Naive thymus-derived CD4-positive, alpha-beta T cell (primary cell): Measurements from ENCODE around the gene PTPRN2. TPM values are rescaled to one million over a fixed set of nuclear protein-coding genes. Genes with fewer than 3 reads are reported as not detected.

Source experiments
- ATAC-seq: fragments of 150-1000 bp; cut with Tn5 transposase; 2 replicates; pipeline ENCODE4 v1.10.0; 2021; ENCODE audit warnings: mild to moderate bottlenecking, moderate library complexity
- CTCF ChIA-PET: fragments of 350-600 bp; sonication (Branson Sonifier 250); formaldehyde crosslinking; loops from one replicate; lab custom pipeline; 2021; ENCODE audit warnings: antibody characterized with exemption; lab: Charles Lee
- POLR2A ChIA-PET: fragments of 350-600 bp; sonication (Branson Sonifier 250); formaldehyde crosslinking; loops from one replicate; lab custom pipeline; 2021; ENCODE audit warnings: antibody characterized with exemption, inconsistent platforms; lab: Charles Lee
- DNase-seq, 9 donors: peaks; one replicate each; pipeline versions ENCODE4 v3.0.0 to v3.0.0-alpha.2; 2020 to 2022; ENCODE audit warnings: mixed read lengths in 1 of 9
- H3K27ac ChIP-seq: one replicate; pipeline ENCODE4 v1.7.0; 2013; ENCODE audit warnings: mild to moderate bottlenecking, low read depth, low read length, moderate library complexity
- H3K27me3 ChIP-seq, 2 donors: one replicate each; pipeline ENCODE4 v1.7.0; 2013; ENCODE audit warnings: low read length in 2 of 2, mild to moderate bottlenecking in 2 of 2, moderate library complexity in 2 of 2; ENCODE audit not compliant: control insufficient read depth in 2 of 2, insufficient read depth in 2 of 2
- H3K36me3 ChIP-seq, 3 experiments: 1 replicate in 2 of 3; 2 replicates in 1 of 3; pipeline ENCODE4 v1.7.0; 2013; ENCODE audit warnings: low read length in 3 of 3, mild to moderate bottlenecking in 3 of 3, moderate library complexity in 1 of 3; ENCODE audit not compliant: insufficient read depth in 3 of 3, control insufficient read depth in 2 of 3
- H3K4me1 ChIP-seq, 2 donors: one replicate each; pipeline ENCODE4 v1.7.0; 2013; ENCODE audit warnings: low read length in 2 of 2, mild to moderate bottlenecking in 2 of 2, moderate library complexity in 1 of 2; ENCODE audit not compliant: control insufficient read depth in 2 of 2, insufficient read depth in 2 of 2
- H3K4me3 ChIP-seq: 2 replicates; pipeline ENCODE4 v1.7.0; 2013; ENCODE audit warnings: mild to moderate bottlenecking, low read length
- H3K9me3 ChIP-seq, 3 experiments: 1 replicate in 2 of 3; 2 replicates in 1 of 3; pipeline ENCODE4 v1.7.0; 2013; ENCODE audit warnings: low read length in 3 of 3; ENCODE audit not compliant: control insufficient read depth in 2 of 3
- H3K27ac Mint-ChIP-seq, 9 donors: one replicate each; pipeline ENCODE4 v1.8.0; 2020 to 2022; ENCODE audit warnings: mixed read lengths in 9 of 9, mild to moderate bottlenecking in 8 of 9, moderate library complexity in 5 of 9, inconsistent platforms in 2 of 9
- H3K27me3 Mint-ChIP-seq, 5 donors: one replicate each; pipeline ENCODE4 v1.8.0; 2021 to 2022; ENCODE audit warnings: mixed read lengths in 5 of 5, mild to moderate bottlenecking in 1 of 5
- H3K36me3 Mint-ChIP-seq, 5 donors: one replicate each; pipeline ENCODE4 v1.8.0; 2020 to 2022; ENCODE audit warnings: mixed read lengths in 5 of 5, mild to moderate bottlenecking in 3 of 5, inconsistent platforms in 1 of 5
- H3K4me1 Mint-ChIP-seq, 7 donors: one replicate each; pipeline ENCODE4 v1.8.0; 2020 to 2022; ENCODE audit warnings: mixed read lengths in 7 of 7, mild to moderate bottlenecking in 3 of 7, inconsistent platforms in 1 of 7
- H3K4me3 Mint-ChIP-seq, 10 donors: one replicate each; pipeline ENCODE4 v1.8.0; 2020 to 2022; ENCODE audit warnings: mild to moderate bottlenecking in 10 of 10, mixed read lengths in 10 of 10, moderate library complexity in 6 of 10, inconsistent platforms in 2 of 10
- H3K9me3 Mint-ChIP-seq, 11 donors: one replicate each; pipeline ENCODE4 v1.8.0; 2020 to 2022; ENCODE audit warnings: mixed read lengths in 11 of 11, mild to moderate bottlenecking in 4 of 11, inconsistent platforms in 1 of 11, moderate library complexity in 1 of 11
- intact Hi-C, 2 donors: fragments of 100-400 bp; cut with micrococcal nuclease; formaldehyde crosslinking; loops; one replicate each; pipeline ENCODE4 v1.15.1; 2023
- polyA plus RNA-seq, 2 donors: library from polyadenylated mRNA; unstranded; fragments of 300-500 nt; fragmentation: Illumina TruSeq; gene quantifications; one replicate each; pipeline ENCODE4 v1.2.3, GENCODE V29; 2021
- total RNA-seq, 6 experiments: library from RNA in 5 of 6; stranded (reverse) in 5 of 6; gene quantifications; 1 replicate in 5 of 6; 2 replicates in 1 of 6; pipeline ENCODE4 v1.2.3 and lab custom pipeline; 2021 to 2026

Gene PTPRN2
- total and polyA plus RNA-seq, 7 experiments from 2014 or later, result 0.58 to 2.3 (median 1.4) TPM

DNA sequence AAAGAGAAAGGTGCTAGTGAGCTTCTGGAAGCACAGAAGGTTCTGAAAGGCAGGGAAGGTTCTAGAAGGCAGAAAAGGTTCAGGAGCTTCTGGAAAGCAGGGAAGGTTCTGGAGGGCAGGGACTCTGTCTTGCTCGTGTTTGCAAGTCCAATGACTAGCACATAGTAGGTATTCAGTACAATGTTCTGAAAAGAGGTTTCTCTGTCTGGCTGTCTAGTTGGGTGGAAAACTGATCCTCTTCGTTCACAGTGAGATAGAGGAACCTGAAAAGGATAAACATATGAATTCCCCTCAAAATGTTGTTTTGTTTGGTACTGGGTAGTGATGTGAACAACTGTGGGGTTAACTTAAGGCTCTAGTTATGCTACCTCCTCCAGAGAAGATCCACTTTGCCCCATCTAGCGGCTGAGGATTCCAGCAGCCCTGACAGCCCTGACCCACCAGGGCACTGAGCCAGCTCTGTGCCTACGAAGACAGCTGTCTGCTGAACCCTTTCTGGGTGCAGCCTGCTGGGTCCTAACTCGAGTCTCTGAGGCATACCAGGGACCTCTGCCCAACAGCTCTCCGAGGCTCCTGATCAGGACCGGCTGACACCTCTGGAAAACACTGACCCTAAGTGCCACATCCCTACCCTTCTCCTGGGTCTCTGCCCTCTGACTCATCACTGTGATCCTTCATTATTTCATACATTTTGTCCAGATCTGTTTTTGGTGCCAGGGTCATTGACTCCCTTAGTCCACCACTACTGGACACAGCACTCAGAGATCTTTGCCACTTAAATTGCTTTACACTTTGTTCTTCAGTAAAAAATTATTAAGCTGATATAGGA, 15.4 kb downstream of the PTPRN2 start:
- Mint-ChIP-seq H3K36me3 (no peaks in the 10 kb centered on the region), H3K27ac (no peak overlapping the region), H3K9me3 (no peaks in the 10 kb centered on the region), H3K4me3 (no peak overlapping the region), H3K4me1 (peaks cover 0 to 2% (median 0%) of the 10 kb centered on the region in 7 donors), H3K27me3 (peaks cover 18 to 31% (median 21%) of the 10 kb centered on the region in 5 donors)
- CTCF ChIA-PET, result no interaction called here
- no peaks in the 10 kb centered on the region for H3K36me3 ChIP-seq
- POLR2A ChIA-PET, result no interaction called here
- no peak overlapping the region for H3K27ac ChIP-seq
- ATAC-seq (no peak), DNase-seq (no peak)
- intact Hi-C loops, result no loop called here
- H3K4me3 ChIP-seq, result no peak overlapping the region
- H3K4me1 ChIP-seq, result no peaks in the 10 kb centered on the region
- H3K9me3 ChIP-seq, result no peaks in the 10 kb centered on the region
- no peaks in the 10 kb centered on the region for H3K27me3 ChIP-seq

DNA sequence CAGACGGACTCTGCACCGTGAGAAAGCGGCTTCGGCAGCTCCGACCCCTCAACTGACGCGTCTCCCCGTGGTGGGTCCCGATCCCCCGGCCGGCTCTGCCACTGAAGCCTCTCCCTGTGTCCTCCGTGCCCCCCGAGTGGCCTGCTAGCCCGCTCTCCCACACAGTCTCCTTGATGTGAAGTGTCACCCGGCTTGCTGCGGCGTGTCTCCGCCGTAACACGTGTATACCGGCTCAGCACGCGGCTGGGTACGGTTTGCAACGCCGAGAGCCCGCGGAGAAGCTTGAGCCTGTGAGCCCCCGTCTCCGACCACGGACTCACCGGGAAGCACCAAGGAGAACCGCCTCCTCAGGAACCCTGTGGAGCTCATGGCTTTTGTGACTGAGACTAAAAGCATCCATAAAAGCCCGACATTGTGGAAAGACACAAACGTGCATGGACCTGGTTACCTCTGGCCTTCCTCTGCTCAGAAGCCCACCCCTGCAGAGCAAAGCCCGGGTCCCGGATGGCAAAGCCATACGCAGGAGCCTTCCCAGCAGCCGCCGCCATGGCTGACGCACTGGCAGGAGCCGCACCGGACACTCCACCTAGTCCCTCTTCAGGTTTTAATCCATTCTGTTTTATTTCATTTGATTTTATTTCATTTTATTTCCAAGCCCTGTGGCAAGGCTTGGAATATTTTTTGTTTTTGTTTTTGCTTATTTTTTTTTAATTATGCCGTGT, 17.0 kb downstream of the PTPRN2 start:
- intact Hi-C loops, result no loop called here
- DNase-seq (no peak), ATAC-seq (no peak)
- CTCF ChIA-PET, result no interaction called here
- Mint-ChIP-seq H3K27ac (no peak overlapping the region), H3K4me3 (no peak overlapping the region), H3K27me3 (peaks cover 20 to 30% (median 22%) of the 10 kb centered on the region in 5 donors), H3K9me3 (no peaks in the 10 kb centered on the region), H3K4me1 (peaks cover 0 to 2% (median 0%) of the 10 kb centered on the region in 7 donors), H3K36me3 (no peaks in the 10 kb centered on the region)
- no peak overlapping the region for H3K4me3 ChIP-seq
- no peak overlapping the region for H3K27ac ChIP-seq
- H3K36me3 ChIP-seq, result no peaks in the 10 kb centered on the region
- no peaks in the 10 kb centered on the region for H3K27me3 ChIP-seq
- no peaks in the 10 kb centered on the region for H3K9me3 ChIP-seq
- POLR2A ChIA-PET, result no interaction called here
- H3K4me1 ChIP-seq, result no peaks in the 10 kb centered on the region

DNA sequence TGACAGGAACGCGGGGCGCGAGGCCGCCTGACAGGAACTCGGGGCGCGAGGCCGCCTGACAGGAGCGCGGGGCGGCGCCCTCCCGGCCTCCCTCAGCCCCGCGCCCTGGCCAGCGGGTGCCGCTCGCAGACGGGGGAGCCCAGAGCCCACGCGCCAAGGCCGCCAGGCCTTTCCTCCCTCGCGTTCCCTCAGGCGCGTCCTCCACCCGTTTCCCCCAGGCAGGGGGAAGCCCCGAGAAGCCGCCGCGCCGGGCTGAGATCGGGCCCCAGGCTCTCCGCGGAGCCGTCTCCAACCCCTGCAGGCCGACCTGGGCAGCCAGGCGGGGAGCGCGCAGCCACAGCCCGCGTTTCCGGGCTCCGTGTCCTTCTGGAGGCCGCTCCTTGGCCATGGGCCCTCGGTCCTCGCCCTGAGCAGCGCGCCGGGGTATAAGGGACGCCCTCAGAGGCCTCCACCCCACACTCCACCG, 17.7 kb downstream of the PTPRN2 start:
- H3K36me3 Mint-ChIP-seq, result no peaks in the 10 kb centered on the region
- no peaks in the 10 kb centered on the region for H3K4me1 ChIP-seq
- H3K4me3 ChIP-seq, result no peak overlapping the region
- H3K9me3 Mint-ChIP-seq, result no peaks in the 10 kb centered on the region
- no peak overlapping the region for H3K27ac ChIP-seq
- H3K4me3 Mint-ChIP-seq, result no peak overlapping the region
- POLR2A ChIA-PET, result no interaction called here
- H3K36me3 ChIP-seq, result no peaks in the 10 kb centered on the region
- H3K27ac Mint-ChIP-seq, result no peak overlapping the region
- peaks cover 20 to 35% (median 22%) of the 10 kb centered on the region in 5 donors for H3K27me3 Mint-ChIP-seq
- H3K4me1 Mint-ChIP-seq, result peaks cover 0 to 2% (median 0%) of the 10 kb centered on the region in 7 donors
- intact Hi-C loops, result no loop called here
- H3K27me3 ChIP-seq, result no peaks in the 10 kb centered on the region
- DNase-seq (no peak), ATAC-seq (no peak)
- no peaks in the 10 kb centered on the region for H3K9me3 ChIP-seq
- CTCF ChIA-PET, result no interaction called here

DNA sequence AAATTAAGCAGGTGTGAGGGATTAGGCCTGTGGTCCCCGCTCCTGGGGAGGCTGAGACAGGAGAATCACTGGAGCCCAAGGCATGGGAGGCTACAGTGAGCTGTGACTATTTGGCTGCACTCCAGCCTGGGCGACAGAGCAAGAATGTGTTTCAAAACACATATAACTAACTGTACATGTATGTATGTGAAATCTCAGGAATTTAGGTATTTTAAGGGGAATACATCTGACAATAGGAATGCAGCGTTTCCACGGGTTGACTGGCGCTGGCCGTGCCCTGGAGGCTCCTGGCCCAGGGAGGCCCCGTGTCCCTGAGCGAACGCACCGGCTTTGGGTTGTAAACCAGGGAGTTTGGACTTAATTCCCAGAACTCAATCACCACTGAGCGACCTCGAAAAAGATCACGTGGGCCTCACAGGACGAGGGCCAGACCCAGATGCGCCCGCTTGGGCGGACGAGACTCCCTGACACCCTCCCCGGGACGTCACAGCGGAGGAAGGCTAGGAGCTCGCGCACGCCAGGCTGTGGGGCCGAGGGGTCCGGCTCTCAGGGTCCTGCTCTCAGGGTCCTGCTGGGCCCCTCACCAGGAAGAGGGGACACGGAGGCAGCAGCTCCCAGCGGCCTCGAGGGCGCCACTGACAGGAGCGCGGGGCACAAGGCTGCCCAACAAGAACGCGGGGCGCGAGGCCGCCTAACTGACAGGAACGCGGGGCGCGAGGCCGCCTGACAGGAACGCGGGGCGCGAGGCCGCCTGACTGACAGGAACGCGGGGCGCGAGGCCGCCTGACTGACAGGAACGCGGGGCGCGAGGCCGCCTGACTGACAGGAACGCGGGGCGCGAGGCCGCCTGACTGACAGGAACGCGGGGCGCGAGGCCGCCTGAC, 18.4 kb downstream of the PTPRN2 start:
- Mint-ChIP-seq H3K4me3 (no peak overlapping the region), H3K36me3 (no peaks in the 10 kb centered on the region), H3K27me3 (peaks cover 20 to 41% (median 29%) of the 10 kb centered on the region in 5 donors), H3K9me3 (peaks cover 0 to 1% (median 0%) of the 10 kb centered on the region in 11 donors), H3K4me1 (peaks cover 0 to 2% (median 0%) of the 10 kb centered on the region in 7 donors), H3K27ac (no peak overlapping the region)
- Histone ChIP-seq H3K27me3 (no peaks in the 10 kb centered on the region), H3K36me3 (no peaks in the 10 kb centered on the region), H3K9me3 (no peaks in the 10 kb centered on the region), H3K27ac (no peak overlapping the region), H3K4me1 (no peaks in the 10 kb centered on the region), H3K4me3 (no peak overlapping the region)
- intact Hi-C loops, result no loop called here
- DNase-seq (no peak), ATAC-seq (no peak)
- POLR2A ChIA-PET, result no interaction called here
- CTCF ChIA-PET, result no interaction called here

DNA sequence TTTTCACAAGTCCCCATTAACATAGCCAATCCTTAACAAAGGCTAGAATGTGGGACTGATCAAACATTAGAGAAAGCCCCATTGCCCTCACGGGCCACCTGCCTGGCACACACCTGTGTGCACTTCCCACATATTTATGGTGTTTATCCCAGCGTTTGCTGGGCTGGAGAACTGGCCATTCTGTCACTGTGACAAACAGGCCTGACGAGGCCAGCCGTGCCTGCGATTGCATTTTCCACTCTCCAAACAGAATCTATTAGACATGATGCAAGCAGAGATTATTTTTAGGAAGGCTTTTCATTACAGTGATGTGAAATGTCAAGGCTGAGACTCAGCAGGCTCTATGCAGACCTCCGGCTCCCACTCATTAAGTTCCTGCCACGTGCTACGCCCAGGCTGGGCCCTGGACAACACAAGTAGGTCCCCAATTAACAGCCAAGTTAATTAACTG, 20.4 kb downstream of the PTPRN2 start:
- Mint-ChIP-seq H3K9me3 (peaks cover 0 to 1% (median 0%) of the 10 kb centered on the region in 11 donors), H3K27ac (no peak overlapping the region), H3K36me3 (no peaks in the 10 kb centered on the region), H3K4me3 (no peak overlapping the region), H3K4me1 (no peaks in the 10 kb centered on the region), H3K27me3 (peaks cover 14 to 45% (median 25%) of the 10 kb centered on the region in 5 donors)
- no peak overlapping the region for H3K27ac ChIP-seq
- CTCF ChIA-PET, result interaction anchor here (0.5 kb wide), 1 partner anchor 410 kb away, joined by 3 read pairs; no protein-coding TSS in a partner anchor
- H3K36me3 ChIP-seq, result no peaks in the 10 kb centered on the region
- H3K4me3 ChIP-seq, result no peak overlapping the region
- intact Hi-C loops, result no loop called here
- ATAC-seq, result no peak
- POLR2A ChIA-PET, result no interaction called here
- no peaks in the 10 kb centered on the region for H3K9me3 ChIP-seq
- no peaks in the 10 kb centered on the region for H3K4me1 ChIP-seq
- no peak for DNase-seq
- no peaks in the 10 kb centered on the region for H3K27me3 ChIP-seq

DNA sequence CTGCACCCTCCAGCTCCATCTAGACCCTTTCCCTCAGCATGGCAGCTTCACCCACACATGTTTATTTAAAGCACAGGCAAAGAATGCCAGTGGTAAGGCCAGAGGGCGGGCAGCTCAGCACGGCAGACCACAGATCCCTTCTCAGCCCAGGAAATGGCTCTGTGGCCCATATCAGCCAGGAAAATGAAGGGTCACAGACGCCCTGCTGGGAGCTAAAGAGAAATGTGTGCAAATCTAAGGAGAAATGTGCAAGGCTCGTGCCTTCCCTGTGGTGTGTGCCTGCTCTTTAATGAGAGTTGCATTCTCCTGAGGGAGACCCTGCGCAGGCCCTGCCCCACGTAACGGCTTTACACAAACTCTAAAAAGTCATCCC, 23.0 kb downstream of the PTPRN2 start:
- Mint-ChIP-seq H3K27ac (no peak overlapping the region), H3K9me3 (peaks cover 0 to 1% (median 0%) of the 10 kb centered on the region in 11 donors), H3K27me3 (peaks cover 7 to 48% (median 25%) of the 10 kb centered on the region in 5 donors), H3K4me1 (no peaks in the 10 kb centered on the region), H3K4me3 (no peak overlapping the region), H3K36me3 (no peaks in the 10 kb centered on the region)
- DNase-seq (no peak), ATAC-seq (no peak)
- Histone ChIP-seq H3K27ac (no peak overlapping the region), H3K36me3 (no peaks in the 10 kb centered on the region), H3K4me1 (no peaks in the 10 kb centered on the region), H3K4me3 (no peak overlapping the region), H3K9me3 (no peaks in the 10 kb centered on the region), H3K27me3 (no peaks in the 10 kb centered on the region)
- intact Hi-C loops, result no loop called here
- ChIA-PET POLR2A (no interaction called here), CTCF (no interaction called here)
